ENCODE results near the gene PCDHB9. TPM values are rescaled to one million over a fixed set of nuclear protein-coding genes. Genes with fewer than 3 reads are reported as not detected.

PCDHB9 gene
- total RNA-seq, 1 experiment from 2014 or later, result 5.6 TPM

DNA sequence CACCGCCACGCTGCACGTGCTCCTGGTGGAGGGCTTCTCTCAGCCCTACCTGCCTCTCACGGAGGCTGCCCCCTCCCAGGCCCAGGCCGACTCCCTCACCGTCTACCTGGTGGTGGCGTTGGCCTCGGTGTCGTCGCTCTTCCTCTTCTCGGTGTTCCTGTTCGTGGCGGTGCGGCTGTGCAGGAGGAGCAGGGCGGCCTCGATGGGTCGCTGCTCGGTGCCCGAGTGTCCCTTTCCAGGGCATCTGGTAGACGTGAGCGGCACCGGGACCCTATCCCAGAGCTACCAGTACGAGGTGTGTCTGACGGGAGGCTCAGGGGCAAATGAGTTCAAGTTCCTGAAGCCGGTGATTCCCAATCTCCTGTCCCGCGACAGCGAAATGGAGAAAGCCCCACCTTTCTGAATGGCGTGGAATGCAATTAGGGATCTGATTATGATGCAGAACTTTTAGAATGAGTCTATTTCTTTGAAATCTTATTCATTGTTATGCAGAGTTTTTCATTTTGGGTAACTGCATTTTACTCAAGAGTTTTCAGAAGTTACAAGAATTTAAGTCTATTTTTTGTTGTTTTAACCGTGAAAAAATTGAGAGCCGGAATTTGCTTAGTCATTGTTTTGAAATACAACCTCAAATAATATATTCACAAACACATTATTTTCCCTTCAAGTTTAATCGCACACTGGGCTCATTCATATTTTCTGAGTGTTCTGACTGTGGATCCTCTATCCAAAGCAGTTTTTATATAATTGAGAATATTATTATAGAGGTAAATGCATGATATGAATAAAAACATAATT lies 49.8 kb downstream of the PCDHB9 start:
- no peak overlapping the region for H3K4me3 ChIP-seq (ENCODE audit: low read depth, low read length, poor library complexity, severe bottlenecking)
- H3K27ac ChIP-seq (ENCODE audit: low read depth, low read length, poor library complexity, severe bottlenecking), result no peak overlapping the region
- peaks cover 34% of the 10 kb centered on the region for H3K9me3 ChIP-seq (ENCODE audit: low read depth, low read length, poor library complexity, severe bottlenecking)
- TF ChIP-seq, protein P1, sequence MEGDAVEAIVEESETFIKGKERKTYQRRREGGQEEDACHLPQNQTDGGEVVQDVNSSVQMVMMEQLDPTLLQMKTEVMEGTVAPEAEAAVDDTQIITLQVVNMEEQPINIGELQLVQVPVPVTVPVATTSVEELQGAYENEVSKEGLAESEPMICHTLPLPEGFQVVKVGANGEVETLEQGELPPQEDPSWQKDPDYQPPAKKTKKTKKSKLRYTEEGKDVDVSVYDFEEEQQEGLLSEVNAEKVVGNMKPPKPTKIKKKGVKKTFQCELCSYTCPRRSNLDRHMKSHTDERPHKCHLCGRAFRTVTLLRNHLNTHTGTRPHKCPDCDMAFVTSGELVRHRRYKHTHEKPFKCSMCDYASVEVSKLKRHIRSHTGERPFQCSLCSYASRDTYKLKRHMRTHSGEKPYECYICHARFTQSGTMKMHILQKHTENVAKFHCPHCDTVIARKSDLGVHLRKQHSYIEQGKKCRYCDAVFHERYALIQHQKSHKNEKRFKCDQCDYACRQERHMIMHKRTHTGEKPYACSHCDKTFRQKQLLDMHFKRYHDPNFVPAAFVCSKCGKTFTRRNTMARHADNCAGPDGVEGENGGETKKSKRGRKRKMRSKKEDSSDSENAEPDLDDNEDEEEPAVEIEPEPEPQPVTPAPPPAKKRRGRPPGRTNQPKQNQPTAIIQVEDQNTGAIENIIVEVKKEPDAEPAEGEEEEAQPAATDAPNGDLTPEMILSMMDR (conservative IDR thresholded peaks at IDR 0.05; ENCODE audit: low read depth, low read length), result no peak
- no peak for TF ChIP-seq EZH2 (IDR thresholded peaks at IDR 0.05; ENCODE audit: borderline replicate concordance, low read depth, low read length, poor library complexity, severe bottlenecking)
- CTCF ChIA-PET, result no interaction called here
- DNase-seq (ENCODE audit: low spot score), result no peak
- no TSS peak for BruUV-seq (replicated peaks)
- H3K4me1 ChIP-seq (ENCODE audit: insufficient read depth, low read length, poor library complexity, severe bottlenecking), result no peaks in the 10 kb centered on the region
- no peaks in the 10 kb centered on the region for H3K27me3 ChIP-seq (replicated peaks; ENCODE audit: insufficient read depth, low read depth, low read length, poor library complexity)
- H3K36me3 ChIP-seq (ENCODE audit: insufficient read depth, low read length, poor library complexity, severe bottlenecking), result no peaks in the 10 kb centered on the region
- POLR2A ChIA-PET (ENCODE audit: low non-redundant PET), result no interaction called here
- intact Hi-C loops (cut with micrococcal nuclease; ENCODE audit: unreplicated experiment), result no loop called here

Other genes starting within 250 kb of the PCDHB9 start
- gene PCDHAC2, start 220.7 kb upstream of the PCDHB9 start, total RNA-seq (2021), result 6.8 and 7.1 TPM in 2 replicates
- gene PCDHB1, start 135.8 kb upstream of the PCDHB9 start, total RNA-seq (2021), result 0.04 and 0.06 TPM in 2 replicates
- 31.3 and 35.0 TPM in 2 replicates for gene PCDHB2, start 92.5 kb upstream of the PCDHB9 start, total RNA-seq (2021)
- 2.6 and 4.9 TPM in 2 replicates for gene PCDHB3, start 86.7 kb upstream of the PCDHB9 start, total RNA-seq (2021)
- gene PCDHB4, start 65.3 kb upstream of the PCDHB9 start, total RNA-seq (2021), result 2.4 and 2.7 TPM in 2 replicates
- 21.0 and 23.6 TPM in 2 replicates for gene PCDHB5, start 52.0 kb upstream of the PCDHB9 start, total RNA-seq (2021)
- 7.3 and 9.1 TPM in 2 replicates for gene PCDHB6, start 37.1 kb upstream of the PCDHB9 start, total RNA-seq (2021)
- gene PCDHB7, start 14.5 kb upstream of the PCDHB9 start, total RNA-seq (2021), result 2.0 and 2.3 TPM in 2 replicates
- 7.7 and 8.5 TPM in 2 replicates for gene PCDHB8, start 9.4 kb upstream of the PCDHB9 start, total RNA-seq (2021)
- gene PCDHB16, start 4.8 kb upstream of the PCDHB9 start, total RNA-seq (2021), result 11.3 and 12.8 TPM in 2 replicates
- gene PCDHB10, start 5.2 kb downstream of the PCDHB9 start, total RNA-seq (2021), result 2.7 and 2.8 TPM in 2 replicates
- gene PCDHB11, start 12.5 kb downstream of the PCDHB9 start, total RNA-seq (2021), result 14.2 and 15.3 TPM in 2 replicates
- gene PCDHB12, start 21.6 kb downstream of the PCDHB9 start, total RNA-seq (2021), result 5.1 and 6.7 TPM in 2 replicates
- gene PCDHB13, start 26.8 kb downstream of the PCDHB9 start, total RNA-seq (2021), result 1.8 and 2.5 TPM in 2 replicates
- 6.9 and 7.4 TPM in 2 replicates for gene PCDHB14, start 36.2 kb downstream of the PCDHB9 start, total RNA-seq (2021)
- gene PCDHB15, start 58.2 kb downstream of the PCDHB9 start, total RNA-seq (2021), result 1.2 and 2.3 TPM in 2 replicates
- 0.88 and 1.0 TPM in 2 replicates for gene SLC25A2, start 116.9 kb downstream of the PCDHB9 start, total RNA-seq (2021)
- 73.4 and 78.3 TPM in 2 replicates for gene TAF7, start 133.6 kb downstream of the PCDHB9 start, total RNA-seq (2021)
- gene PCDHGA1, start 143.4 kb downstream of the PCDHB9 start, total RNA-seq (2021), result 2.2 and 2.3 TPM in 2 replicates
- 1.5 and 1.8 TPM in 2 replicates for gene PCDHGA2, start 151.6 kb downstream of the PCDHB9 start, total RNA-seq (2021)
- 0.85 and 0.97 TPM in 2 replicates for gene PCDHGA3, start 156.7 kb downstream of the PCDHB9 start, total RNA-seq (2021)
- gene PCDHGB1, start 162.9 kb downstream of the PCDHB9 start, total RNA-seq (2021), result 7.6 TPM in 2 replicates
- 2.9 and 3.5 TPM in 2 replicates for gene PCDHGA4, start 167.9 kb downstream of the PCDHB9 start, total RNA-seq (2021)
- gene PCDHGB2, start 172.8 kb downstream of the PCDHB9 start, total RNA-seq (2021), result 6.2 and 6.5 TPM in 2 replicates
- gene PCDHGA5, start 177.0 kb downstream of the PCDHB9 start, total RNA-seq (2021), result 2.4 and 2.6 TPM in 2 replicates
- 3.3 and 3.4 TPM in 2 replicates for gene PCDHGB3, start 183.1 kb downstream of the PCDHB9 start, total RNA-seq (2021)
- gene PCDHGA6, start 186.7 kb downstream of the PCDHB9 start, total RNA-seq (2021), result 20.2 and 21.6 TPM in 2 replicates
- 9.6 and 10.9 TPM in 2 replicates for gene PCDHGA7, start 195.6 kb downstream of the PCDHB9 start, total RNA-seq (2021)
- gene PCDHGB4, start 200.5 kb downstream of the PCDHB9 start, total RNA-seq (2021), result 2.5 and 3.3 TPM in 2 replicates
- 2.2 and 2.6 TPM in 2 replicates for gene PCDHGA8, start 205.5 kb downstream of the PCDHB9 start, total RNA-seq (2021)
- gene PCDHGB5, start 210.8 kb downstream of the PCDHB9 start, total RNA-seq (2021), result 43.3 and 45.0 TPM in 2 replicates
- 5.0 and 6.6 TPM in 2 replicates for gene PCDHGA9, start 215.6 kb downstream of the PCDHB9 start, total RNA-seq (2021)
- 4.5 and 4.6 TPM in 2 replicates for gene PCDHGB6, start 220.9 kb downstream of the PCDHB9 start, total RNA-seq (2021)
- gene PCDHGA10, start 225.8 kb downstream of the PCDHB9 start, total RNA-seq (2021), result 3.6 TPM in 2 replicates
- 3.7 and 4.0 TPM in 2 replicates for gene PCDHGB7, start 230.5 kb downstream of the PCDHB9 start, total RNA-seq (2021)
- gene PCDHGA11, start 233.9 kb downstream of the PCDHB9 start, total RNA-seq (2021), result 34.9 and 35.5 TPM in 2 replicates
- 3.5 and 3.6 TPM in 2 replicates for gene PCDHGA12, start 243.3 kb downstream of the PCDHB9 start, total RNA-seq (2021)